Hepatocyte (in vitro differentiated cells): ENCODE results near the gene NRF1.

ENCODE experiments used
- CTCF ChIP-seq: fragments of 200-600 bp; sonication (generic); IDR thresholded peaks from 2 replicates; pipeline ENCODE4 v1.5.1; 2016; ENCODE audit warnings: antibody characterized with exemption, mild to moderate bottlenecking; ENCODE audit not compliant: poor library complexity
- EZH2 ChIP-seq: fragments of 200-600 bp; sonication (generic); IDR thresholded peaks from 2 replicates; pipeline ENCODE4 v1.6.1; 2016; ENCODE audit warnings: antibody characterized with exemption, mild to moderate bottlenecking, borderline replicate concordance
- EZH2phosphoT487 ChIP-seq: fragments of 200-600 bp; sonication (generic); IDR thresholded peaks from one replicate; pipeline ENCODE4 v1.6.1; 2018; ENCODE audit warnings: antibody characterized with exemption, mild to moderate bottlenecking, low read depth, moderate library complexity; ENCODE audit not compliant: unreplicated experiment, severe bottlenecking

DNA sequence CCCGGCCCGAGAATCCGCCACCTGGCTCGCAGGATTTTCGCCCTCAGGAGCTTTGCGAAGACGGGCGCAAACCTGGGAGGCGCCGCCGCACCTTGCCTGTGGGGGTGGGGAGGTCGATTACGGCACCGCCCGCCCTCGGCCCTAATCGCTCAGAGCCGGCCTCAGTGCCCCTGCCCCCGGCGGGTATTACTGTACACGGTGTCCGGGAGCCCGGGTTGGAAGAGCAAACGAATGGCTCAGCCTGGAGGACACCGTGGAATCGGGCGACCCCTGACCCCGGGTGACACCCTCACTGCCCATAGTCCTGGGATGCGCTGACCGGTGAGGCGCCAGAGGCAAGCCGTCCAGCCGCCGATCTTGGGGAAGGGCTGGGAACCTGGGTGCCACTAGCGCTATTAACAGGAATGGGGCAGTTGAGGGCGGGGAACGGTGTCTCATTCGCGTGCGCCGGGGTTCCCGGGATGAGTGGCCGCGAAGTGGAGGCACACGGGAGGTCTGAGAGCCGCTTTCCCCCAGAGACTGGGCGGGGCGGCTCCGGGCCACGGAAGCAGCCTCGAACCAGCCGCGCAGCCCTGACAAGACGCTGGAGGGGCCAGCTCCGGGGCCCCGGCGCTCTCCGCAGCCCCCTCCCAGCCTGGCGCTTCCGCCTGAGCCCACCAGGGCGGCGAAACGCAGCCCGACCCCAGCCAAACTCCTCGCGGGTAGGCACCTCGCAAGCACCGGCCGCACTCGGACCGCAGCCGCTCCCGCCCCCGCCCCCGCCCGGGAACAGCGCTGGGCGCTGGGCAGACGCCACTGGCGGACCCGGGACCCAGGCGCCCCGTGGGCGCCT lies 167.5 kb downstream of the NRF1 start:
- TF ChIP-seq CTCF (no peak), EZH2phosphoT487 (no peak), EZH2 (peak; percentile 72)
